Measurements from ENCODE around the gene DCXR. TPM values are rescaled to one million over a fixed set of nuclear protein-coding genes. Genes with fewer than 3 reads are reported as not detected.

Gene DCXR
- total and polyA plus RNA-seq, 2 donors (not counting 1 experiment from before 2014, with no cell fraction given): 63.9 to 143 TPM

DNA sequence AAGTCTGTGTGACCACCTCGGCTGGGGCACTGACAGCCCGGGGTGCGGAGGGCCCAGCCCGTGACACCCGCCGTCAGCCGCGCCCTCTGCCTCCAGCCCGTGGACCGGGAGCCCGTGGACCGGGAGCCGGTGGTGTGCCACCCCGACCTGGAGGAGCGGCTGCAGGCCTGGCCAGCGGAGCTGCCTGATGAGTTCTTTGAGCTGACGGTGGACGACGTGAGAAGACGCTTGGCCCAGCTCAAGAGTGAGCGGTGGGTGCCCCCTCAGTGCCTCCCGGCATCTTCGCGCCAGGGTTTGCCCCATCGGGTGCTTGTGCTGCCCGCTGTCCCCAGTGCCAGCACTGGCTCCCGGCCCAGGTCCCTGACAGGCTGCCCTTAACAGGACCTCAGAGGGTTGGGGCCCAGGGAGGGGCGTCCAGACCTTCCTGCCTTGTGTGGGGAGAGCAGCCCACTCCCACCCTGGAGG lies 28.5 kb downstream of the DCXR start:
- no peak overlapping the region for H3K4me2 ChIP-seq (replicated peaks; ENCODE audit: low read depth, low read length, poor library complexity, severe bottlenecking)
- H3K4me3 ChIP-seq (ENCODE audit: control extremely low read depth in 1 of 5, extremely low read depth in 1 of 5, insufficient read depth in 1 of 5, low read depth in 2 of 5, low read length in 4 of 5): no peak overlapping the region
- peaks cover 0 to 7% of the 10 kb centered on the region in 2 experiments for H3K36me3 ChIP-seq (replicated peaks in 1 of 2; ENCODE audit: control extremely low read depth in 1 of 2, control insufficient read depth in 1 of 2, extremely low read depth in 1 of 2, insufficient read depth in 2 of 2, low read length in 1 of 2)
- no peak overlapping the region for H2AFZ ChIP-seq (ENCODE audit: insufficient read depth, low read depth, low read length, poor library complexity, severe bottlenecking)
- WGBS (ENCODE audit: insufficient coverage): 92% methylated on average over 28 of the region's 28 CpGs
- H3K27me3 ChIP-seq (replicated peaks in 1 of 4; ENCODE audit: control extremely low read depth in 1 of 4, control insufficient read depth in 3 of 4, insufficient read depth in 4 of 4, low read length in 3 of 4): no peaks in the 10 kb centered on the region
- ChIA-PET CTCF (no interaction called here), POLR2A (no interaction called here)
- H3K9me3 Mint-ChIP-seq (ENCODE audit: insufficient read depth): no peaks in the 10 kb centered on the region
- intact Hi-C loops (cut with micrococcal nuclease): no loop called here
- no peaks in the 10 kb centered on the region for H3K9me3 ChIP-seq (ENCODE audit: control extremely low read depth in 1 of 3, control insufficient read depth in 2 of 3, insufficient read depth in 1 of 3, low read length in 2 of 3)
- H4K20me1 ChIP-seq (ENCODE audit: control insufficient read depth, insufficient read depth, low read length, poor library complexity, severe bottlenecking): no peaks in the 10 kb centered on the region
- H3K4me1 ChIP-seq (ENCODE audit: control insufficient read depth in 2 of 2, insufficient read depth in 2 of 2, low read length in 2 of 2): no peaks in the 10 kb centered on the region
- no peaks in the 10 kb centered on the region for H3K4me1 Mint-ChIP-seq
- H3K4me3 Mint-ChIP-seq: no peak overlapping the region
- H3K27ac ChIP-seq (ENCODE audit: low read length in 2 of 2): no peak overlapping the region
- no peaks in the 10 kb centered on the region for H3K27me3 Mint-ChIP-seq
- no peak overlapping the region for H3K9ac ChIP-seq (ENCODE audit: low read length)
- no peaks in the 10 kb centered on the region for H3K79me2 ChIP-seq (ENCODE audit: control insufficient read depth, insufficient read depth, low read length)
- H3K27ac Mint-ChIP-seq: no peak overlapping the region
- no peak for ATAC-seq (ENCODE audit: low read depth)
- no peak for DNase-seq
- no peak for TF ChIP-seq EZH2 (IDR thresholded peaks at IDR 0.05; ENCODE audit: borderline replicate concordance, insufficient read depth, low read depth, low read length, poor library complexity, severe bottlenecking)
- TF ChIP-seq, protein P1, sequence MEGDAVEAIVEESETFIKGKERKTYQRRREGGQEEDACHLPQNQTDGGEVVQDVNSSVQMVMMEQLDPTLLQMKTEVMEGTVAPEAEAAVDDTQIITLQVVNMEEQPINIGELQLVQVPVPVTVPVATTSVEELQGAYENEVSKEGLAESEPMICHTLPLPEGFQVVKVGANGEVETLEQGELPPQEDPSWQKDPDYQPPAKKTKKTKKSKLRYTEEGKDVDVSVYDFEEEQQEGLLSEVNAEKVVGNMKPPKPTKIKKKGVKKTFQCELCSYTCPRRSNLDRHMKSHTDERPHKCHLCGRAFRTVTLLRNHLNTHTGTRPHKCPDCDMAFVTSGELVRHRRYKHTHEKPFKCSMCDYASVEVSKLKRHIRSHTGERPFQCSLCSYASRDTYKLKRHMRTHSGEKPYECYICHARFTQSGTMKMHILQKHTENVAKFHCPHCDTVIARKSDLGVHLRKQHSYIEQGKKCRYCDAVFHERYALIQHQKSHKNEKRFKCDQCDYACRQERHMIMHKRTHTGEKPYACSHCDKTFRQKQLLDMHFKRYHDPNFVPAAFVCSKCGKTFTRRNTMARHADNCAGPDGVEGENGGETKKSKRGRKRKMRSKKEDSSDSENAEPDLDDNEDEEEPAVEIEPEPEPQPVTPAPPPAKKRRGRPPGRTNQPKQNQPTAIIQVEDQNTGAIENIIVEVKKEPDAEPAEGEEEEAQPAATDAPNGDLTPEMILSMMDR (IDR thresholded peaks at IDR 0.05): no peak

DNA sequence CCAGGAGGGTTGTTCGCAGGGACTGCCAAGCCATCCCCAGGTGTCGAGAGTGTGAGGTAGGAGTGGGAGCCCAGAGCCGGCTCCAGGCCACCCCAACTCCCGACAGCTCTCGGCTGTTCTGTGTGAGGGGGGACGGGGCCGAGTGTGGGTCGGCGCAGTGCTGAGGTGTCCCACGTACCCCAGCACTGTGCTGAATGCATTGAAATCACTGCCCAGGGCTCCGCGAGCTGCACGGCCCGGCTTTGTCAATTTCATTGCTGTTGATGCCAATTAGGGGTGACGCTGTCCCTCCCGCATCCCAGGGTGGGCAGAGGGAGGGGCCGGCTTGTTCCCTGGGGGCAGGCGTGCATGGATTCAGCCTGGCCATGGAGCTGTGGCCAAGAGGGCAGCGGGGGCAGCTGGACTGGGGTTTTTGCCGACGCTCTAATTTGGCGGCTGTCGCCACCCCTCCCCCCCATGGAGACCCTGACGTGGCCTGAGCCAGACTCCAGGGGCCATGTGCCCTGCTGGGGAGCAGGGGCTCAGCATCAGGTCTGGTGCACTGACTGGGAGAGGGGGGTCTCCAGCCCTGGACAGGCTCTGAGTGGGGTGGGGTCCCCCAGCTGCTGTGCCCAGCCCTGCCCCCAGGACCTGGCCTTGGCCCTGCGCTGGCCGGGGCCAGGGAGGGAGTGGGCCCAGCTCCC lies 29.1 kb downstream of the DCXR start:
- ChIA-PET POLR2A (no interaction called here), CTCF (no interaction called here)
- Mint-ChIP-seq H3K4me1 (no peaks in the 10 kb centered on the region), H3K27ac (no peak overlapping the region), H3K9me3 (ENCODE audit: insufficient read depth) (no peaks in the 10 kb centered on the region), H3K27me3 (no peaks in the 10 kb centered on the region), H3K4me3 (no peak overlapping the region)
- Histone ChIP-seq H3K4me3 (ENCODE audit: control extremely low read depth in 1 of 5, extremely low read depth in 1 of 5, insufficient read depth in 1 of 5, low read depth in 2 of 5, low read length in 4 of 5) (no peak overlapping the region), H3K27me3 (replicated peaks in 1 of 4; ENCODE audit: control extremely low read depth in 1 of 4, control insufficient read depth in 3 of 4, insufficient read depth in 4 of 4, low read length in 3 of 4) (no peaks in the 10 kb centered on the region), H2AFZ (ENCODE audit: insufficient read depth, low read depth, low read length, poor library complexity, severe bottlenecking) (no peak overlapping the region), H4K20me1 (ENCODE audit: control insufficient read depth, insufficient read depth, low read length, poor library complexity, severe bottlenecking) (no peaks in the 10 kb centered on the region), H3K27ac (ENCODE audit: low read length in 2 of 2) (no peak overlapping the region), H3K36me3 (replicated peaks in 1 of 2; ENCODE audit: control extremely low read depth in 1 of 2, control insufficient read depth in 1 of 2, extremely low read depth in 1 of 2, insufficient read depth in 2 of 2, low read length in 1 of 2) (peaks cover 0 to 7% of the 10 kb centered on the region in 2 experiments), H3K9me3 (ENCODE audit: control extremely low read depth in 1 of 3, control insufficient read depth in 2 of 3, insufficient read depth in 1 of 3, low read length in 2 of 3) (no peaks in the 10 kb centered on the region), H3K79me2 (ENCODE audit: control insufficient read depth, insufficient read depth, low read length) (peaks cover under 1% of the 10 kb centered on the region), H3K4me2 (replicated peaks; ENCODE audit: low read depth, low read length, poor library complexity, severe bottlenecking) (no peak overlapping the region), H3K4me1 (ENCODE audit: control insufficient read depth in 2 of 2, insufficient read depth in 2 of 2, low read length in 2 of 2) (no peaks in the 10 kb centered on the region), H3K9ac (ENCODE audit: low read length) (no peak overlapping the region)
- intact Hi-C loops (cut with micrococcal nuclease): no loop called here
- TF ChIP-seq, protein P1 (IDR thresholded peaks at IDR 0.05): no peak
- TF ChIP-seq EZH2 (IDR thresholded peaks at IDR 0.05; ENCODE audit: borderline replicate concordance, insufficient read depth, low read depth, low read length, poor library complexity, severe bottlenecking): no peak
- DNase-seq (no peak), ATAC-seq (ENCODE audit: low read depth) (no peak)
- WGBS (ENCODE audit: insufficient coverage): 98% methylated on average over 22 of the region's 26 CpGs

Data from B cell (primary cell).